SK-N-SH (cell line): Measurements from ENCODE around the gene RIT1.

Experiments
- CTCF ChIP-seq: fragments of 200-600 bp; sonication (generic); IDR thresholded peaks from 2 replicates; pipeline ENCODE4 v1.6.1; 2017; ENCODE audit warnings: antibody characterized with exemption, mild to moderate bottlenecking, moderate library complexity
- RAD21 ChIP-seq: IDR thresholded peaks from 2 replicates; pipeline ENCODE4 v1.6.1; 2012; ENCODE audit warnings: mild to moderate bottlenecking, low read length

GRCh38 chr1:155947292-155947691 lies 36.1 kb upstream of the RIT1 start:
- no peak for TF ChIP-seq CTCF
- TF ChIP-seq RAD21, result no peak
